ENCODE results near the gene FAP.

- TF ChIP-seq ZNF24 (IDR thresholded peaks at IDR 0.05): no peak
- no peak for TF ChIP-seq POLR2A (conservative IDR thresholded peaks at IDR 0.05)
- no peak for TF ChIP-seq ZNF830 (CRISPR knock-in tag; IDR thresholded peaks at IDR 0.05)
- no peak for TF ChIP-seq RAD21 (CRISPR knock-in tag; conservative IDR thresholded peaks at IDR 0.05 in 1 of 2, IDR thresholded peaks at IDR 0.05 in 1 of 2)
- TF ChIP-seq BRCA1 (IDR thresholded peaks at IDR 0.05): no peak
- no peak for TF ChIP-seq BRCA1 (CRISPR knock-in tag; IDR thresholded peaks at IDR 0.05)
- TF ChIP-seq REST (IDR thresholded peaks at IDR 0.05; ENCODE audit: borderline replicate concordance): no peak
- no peak for TF ChIP-seq REST (CRISPR knock-in tag; IDR thresholded peaks at IDR 0.05; ENCODE audit: low read depth)
- no peak for TF ChIP-seq L3MBTL2 (IDR thresholded peaks at IDR 0.05)
- no peak for TF ChIP-seq GABPA (tag; conservative IDR thresholded peaks at IDR 0.05; ENCODE audit: low read depth)
- no peak for TF ChIP-seq NELFE (IDR thresholded peaks at IDR 0.05; ENCODE audit: insufficient read depth, insufficient read length)
- TF ChIP-seq RBFOX2 (IDR thresholded peaks at IDR 0.05; ENCODE audit: low read depth, low read length): no peak
Observed at GRCh38 chr2:162174746-162175145, 68.5 kb downstream of the FAP start.

All from K562 (cell line).